K562 (cell line): ENCODE results near the gene NFAM1. TPM values are rescaled to one million over a fixed set of nuclear protein-coding genes. Genes with fewer than 3 reads are reported as not detected.

Experiments
- HCFC1 ChIP-seq: IDR thresholded peaks from 2 replicates; pipeline ENCODE4 v1.6.1; 2012; ENCODE audit warnings: low read depth, low read length, improper control_type of control experiment
- JUNB ChIP-seq: fragments of 450-650 bp; formaldehyde crosslinking; conservative IDR thresholded peaks from 2 replicates; pipeline ENCODE4 v1.4.0; 2020; ENCODE audit warnings: mild to moderate bottlenecking
- KLF6 ChIP-seq: fragments of 250-450 bp; sonication (Bioruptor Pico); IDR thresholded peaks from 2 replicates; pipeline ENCODE4 v1.4.0; 2020; ENCODE audit warnings: mild to moderate bottlenecking, moderate library complexity, borderline replicate concordance
- NCOA2 ChIP-seq, 2 experiments: fragments of 450-650 bp; IDR thresholded peaks; 2 replicates each; pipeline ENCODE4 v1.6.1; 2018; ENCODE audit warnings: mild to moderate bottlenecking in 2 of 2, moderate library complexity in 1 of 2; ENCODE audit not compliant: partially characterized antibody in 2 of 2
- NFE2L1 ChIP-seq: fragments of 450-650 bp; IDR thresholded peaks from 2 replicates; pipeline ENCODE4 v1.6.1; 2016; ENCODE audit warnings: missing genetic modification characterization, low read depth, mild to moderate bottlenecking, missing compliant biosample characterization, moderate library complexity, borderline replicate concordance
- NFIC ChIP-seq: fragments of 450-650 bp; IDR thresholded peaks from 2 replicates; pipeline ENCODE4 v1.6.1; 2017; ENCODE audit warnings: mild to moderate bottlenecking, inconsistent platforms
- POLR2G ChIP-seq: fragments of 200-400 bp; formaldehyde crosslinking; IDR thresholded peaks from 2 replicates; pipeline ENCODE4 v1.6.1; 2017; ENCODE audit warnings: low read depth, mild to moderate bottlenecking, antibody characterized with exemption, low read length, moderate library complexity
- SP2 ChIP-seq: IDR thresholded peaks from 2 replicates; pipeline ENCODE4 v1.6.1; 2011; ENCODE audit warnings: mild to moderate bottlenecking, low read depth, low read length, moderate library complexity; ENCODE audit not compliant: poor library complexity, severe bottlenecking; ENCODE audit errors: extremely low read depth
- TEAD4 ChIP-seq, 2 experiments: sonication (generic) in 1 of 2; formaldehyde crosslinking in 1 of 2; IDR thresholded peaks; 2 replicates each; pipeline versions ENCODE4 v1.6.1 to v1.8.0; 2012 to 2022; ENCODE audit warnings: borderline replicate concordance in 1 of 2, inconsistent platforms in 1 of 2, low read length in 1 of 2, mild to moderate bottlenecking in 1 of 2, missing genetic modification reagents in 1 of 2
- ZNF766 ChIP-seq: fragments of 200-800 bp; sonication (Bioruptor generic); conservative IDR thresholded peaks from 2 replicates; pipeline ENCODE4 v1.6.1; 2016; ENCODE audit warnings: missing genetic modification characterization, missing compliant biosample characterization
- polyA plus RNA-seq, 8 experiments: library from polyadenylated mRNA; depleted of rRNA in 4 of 8; stranded (reverse) in 5 of 8; unstranded in 3 of 8; fragments of >200 nt; fragmentation: Nextera tagmentation in 2 of 8; fragmentation: Illumina TruSeq in 1 of 8; extraction: Ambion mirVana in 2 of 8; extraction: Trizol in 1 of 8; gene quantifications; 2 replicates each; pipeline versions ENCODE4 v1.2.1 to v1.2.3, GENCODE V29; 2011 to 2014; ENCODE audit warnings: inconsistent platforms in 1 of 8, missing spikeins in 1 of 8
- total RNA-seq, 7 experiments: library from RNA; depleted of rRNA in 6 of 7; stranded (reverse); fragments of >200 nt in 6 of 7; fragmentation: Illumina TruSeq in 2 of 7; extraction: Trizol in 2 of 7; gene quantifications; 2 replicates each; pipeline versions ENCODE4 v1.2.1 to v1.2.3, GENCODE V29; 2011 to 2021; ENCODE audit warnings: low replicate concordance in 1 of 7
- TF ChIP-seq, protein P1 (sequence below): IDR thresholded peaks from 3 replicates; pipeline ENCODE4 v1.6.1; 2011; ENCODE audit warnings: borderline replicate concordance, mild to moderate bottlenecking; ENCODE audit not compliant: insufficient read length, insufficient read depth
- TF ChIP-seq, protein P2 (sequence below): sonication (generic); formaldehyde crosslinking; IDR thresholded peaks from 2 replicates; pipeline ENCODE4 v1.8.1; 2023; ENCODE audit warnings: mild to moderate bottlenecking, missing genetic modification reagents
- TF ChIP-seq, protein P3 (sequence below): fragments of 450-650 bp; IDR thresholded peaks from 2 replicates; pipeline ENCODE4 v1.7.1; 2018; ENCODE audit warnings: mild to moderate bottlenecking, low read depth; ENCODE audit not compliant: partially characterized antibody
- TF ChIP-seq, protein P4 (sequence below): sonication (generic); formaldehyde crosslinking; IDR thresholded peaks from 2 replicates; pipeline ENCODE4 v1.9.0; 2022; ENCODE audit warnings: mild to moderate bottlenecking, missing genetic modification reagents
- TF ChIP-seq, protein P5 (sequence below): fragments of 450-650 bp; IDR thresholded peaks from 2 replicates; pipeline ENCODE4 v1.6.1; 2016; ENCODE audit warnings: borderline replicate concordance
- TF ChIP-seq, protein P6 (sequence below): fragments of 450-650 bp; formaldehyde crosslinking; IDR thresholded peaks from 2 replicates; pipeline ENCODE4 v1.4.0; 2022; ENCODE audit warnings: missing genetic modification characterization

The NFAM1 gene
- total and polyA plus RNA-seq, 9 of the 15 experiments (the other 6 are each of a cell fraction or from before 2014, with no cell fraction given), result 0.01 to 0.18 (median 0.03) TPM; not detected in 5

DNA sequence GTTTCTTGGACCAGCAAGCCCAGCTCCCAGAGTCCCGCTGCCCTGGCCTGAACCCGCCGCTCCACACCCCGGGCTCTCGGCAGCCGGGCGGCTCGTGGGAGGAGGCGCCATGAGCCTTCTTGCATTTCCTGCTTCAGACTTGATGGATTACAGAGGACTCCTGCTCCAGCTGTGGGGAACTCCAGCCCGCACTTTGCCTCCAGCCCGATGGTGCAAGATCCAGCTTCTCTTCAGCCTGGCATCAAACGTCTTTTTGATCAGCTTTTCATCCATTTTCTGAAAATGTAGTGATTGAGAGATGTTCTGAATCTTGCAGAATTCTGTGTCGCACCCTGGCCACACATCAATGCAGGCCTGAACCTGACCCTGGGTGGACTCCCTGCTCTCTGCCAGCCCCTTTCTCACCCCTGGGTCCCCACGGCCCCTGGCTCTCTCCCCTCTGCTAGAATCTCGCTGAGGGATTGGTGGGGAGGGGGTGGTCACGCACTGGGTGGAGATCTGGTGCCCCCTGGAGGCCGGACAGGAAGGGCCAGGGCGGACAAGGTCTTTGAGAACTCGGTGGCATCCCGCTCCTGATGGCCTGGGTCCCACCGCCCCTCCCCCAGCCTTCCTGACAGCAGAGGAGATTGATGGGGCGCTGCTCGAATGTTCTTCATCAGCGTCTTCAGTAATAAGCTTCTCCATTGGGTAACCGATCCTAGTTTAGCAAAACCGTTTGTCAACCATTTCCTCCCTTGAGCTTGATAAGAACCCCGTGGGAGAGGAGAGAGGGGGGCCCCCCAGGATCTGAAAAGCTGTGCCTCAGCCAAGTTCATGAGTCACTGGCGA, 12.1 kb upstream of the NFAM1 start (continued):
- TF ChIP-seq, protein P1, sequence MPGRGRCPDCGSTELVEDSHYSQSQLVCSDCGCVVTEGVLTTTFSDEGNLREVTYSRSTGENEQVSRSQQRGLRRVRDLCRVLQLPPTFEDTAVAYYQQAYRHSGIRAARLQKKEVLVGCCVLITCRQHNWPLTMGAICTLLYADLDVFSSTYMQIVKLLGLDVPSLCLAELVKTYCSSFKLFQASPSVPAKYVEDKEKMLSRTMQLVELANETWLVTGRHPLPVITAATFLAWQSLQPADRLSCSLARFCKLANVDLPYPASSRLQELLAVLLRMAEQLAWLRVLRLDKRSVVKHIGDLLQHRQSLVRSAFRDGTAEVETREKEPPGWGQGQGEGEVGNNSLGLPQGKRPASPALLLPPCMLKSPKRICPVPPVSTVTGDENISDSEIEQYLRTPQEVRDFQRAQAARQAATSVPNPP, result no peak
- TF ChIP-seq, protein P2, sequence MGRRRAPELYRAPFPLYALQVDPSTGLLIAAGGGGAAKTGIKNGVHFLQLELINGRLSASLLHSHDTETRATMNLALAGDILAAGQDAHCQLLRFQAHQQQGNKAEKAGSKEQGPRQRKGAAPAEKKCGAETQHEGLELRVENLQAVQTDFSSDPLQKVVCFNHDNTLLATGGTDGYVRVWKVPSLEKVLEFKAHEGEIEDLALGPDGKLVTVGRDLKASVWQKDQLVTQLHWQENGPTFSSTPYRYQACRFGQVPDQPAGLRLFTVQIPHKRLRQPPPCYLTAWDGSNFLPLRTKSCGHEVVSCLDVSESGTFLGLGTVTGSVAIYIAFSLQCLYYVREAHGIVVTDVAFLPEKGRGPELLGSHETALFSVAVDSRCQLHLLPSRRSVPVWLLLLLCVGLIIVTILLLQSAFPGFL (CRISPR knock-in tag), result no peak
- peak in 1 of 2 experiments; percentile 28 for TF ChIP-seq NCOA2 (IDR thresholded peaks at IDR 0.05; ENCODE audit: partially characterized antibody in 2 of 2)
- TF ChIP-seq SP2, result no peak
- no peak; the same call in none of the 2 replicates for TF ChIP-seq ZNF766 (CRISPR knock-in tag)
- no peak for TF ChIP-seq HCFC1
- TF ChIP-seq, protein P3, sequence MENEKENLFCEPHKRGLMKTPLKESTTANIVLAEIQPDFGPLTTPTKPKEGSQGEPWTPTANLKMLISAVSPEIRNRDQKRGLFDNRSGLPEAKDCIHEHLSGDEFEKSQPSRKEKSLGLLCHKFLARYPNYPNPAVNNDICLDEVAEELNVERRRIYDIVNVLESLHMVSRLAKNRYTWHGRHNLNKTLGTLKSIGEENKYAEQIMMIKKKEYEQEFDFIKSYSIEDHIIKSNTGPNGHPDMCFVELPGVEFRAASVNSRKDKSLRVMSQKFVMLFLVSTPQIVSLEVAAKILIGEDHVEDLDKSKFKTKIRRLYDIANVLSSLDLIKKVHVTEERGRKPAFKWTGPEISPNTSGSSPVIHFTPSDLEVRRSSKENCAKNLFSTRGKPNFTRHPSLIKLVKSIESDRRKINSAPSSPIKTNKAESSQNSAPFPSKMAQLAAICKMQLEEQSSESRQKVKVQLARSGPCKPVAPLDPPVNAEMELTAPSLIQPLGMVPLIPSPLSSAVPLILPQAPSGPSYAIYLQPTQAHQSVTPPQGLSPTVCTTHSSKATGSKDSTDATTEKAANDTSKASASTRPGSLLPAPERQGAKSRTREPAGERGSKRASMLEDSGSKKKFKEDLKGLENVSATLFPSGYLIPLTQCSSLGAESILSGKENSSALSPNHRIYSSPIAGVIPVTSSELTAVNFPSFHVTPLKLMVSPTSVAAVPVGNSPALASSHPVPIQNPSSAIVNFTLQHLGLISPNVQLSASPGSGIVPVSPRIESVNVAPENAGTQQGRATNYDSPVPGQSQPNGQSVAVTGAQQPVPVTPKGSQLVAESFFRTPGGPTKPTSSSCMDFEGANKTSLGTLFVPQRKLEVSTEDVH, result no peak
- TF ChIP-seq, protein P4, sequence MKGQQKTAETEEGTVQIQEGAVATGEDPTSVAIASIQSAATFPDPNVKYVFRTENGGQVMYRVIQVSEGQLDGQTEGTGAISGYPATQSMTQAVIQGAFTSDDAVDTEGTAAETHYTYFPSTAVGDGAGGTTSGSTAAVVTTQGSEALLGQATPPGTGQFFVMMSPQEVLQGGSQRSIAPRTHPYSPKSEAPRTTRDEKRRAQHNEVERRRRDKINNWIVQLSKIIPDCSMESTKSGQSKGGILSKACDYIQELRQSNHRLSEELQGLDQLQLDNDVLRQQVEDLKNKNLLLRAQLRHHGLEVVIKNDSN, result no peak
- TF ChIP-seq, protein P5, sequence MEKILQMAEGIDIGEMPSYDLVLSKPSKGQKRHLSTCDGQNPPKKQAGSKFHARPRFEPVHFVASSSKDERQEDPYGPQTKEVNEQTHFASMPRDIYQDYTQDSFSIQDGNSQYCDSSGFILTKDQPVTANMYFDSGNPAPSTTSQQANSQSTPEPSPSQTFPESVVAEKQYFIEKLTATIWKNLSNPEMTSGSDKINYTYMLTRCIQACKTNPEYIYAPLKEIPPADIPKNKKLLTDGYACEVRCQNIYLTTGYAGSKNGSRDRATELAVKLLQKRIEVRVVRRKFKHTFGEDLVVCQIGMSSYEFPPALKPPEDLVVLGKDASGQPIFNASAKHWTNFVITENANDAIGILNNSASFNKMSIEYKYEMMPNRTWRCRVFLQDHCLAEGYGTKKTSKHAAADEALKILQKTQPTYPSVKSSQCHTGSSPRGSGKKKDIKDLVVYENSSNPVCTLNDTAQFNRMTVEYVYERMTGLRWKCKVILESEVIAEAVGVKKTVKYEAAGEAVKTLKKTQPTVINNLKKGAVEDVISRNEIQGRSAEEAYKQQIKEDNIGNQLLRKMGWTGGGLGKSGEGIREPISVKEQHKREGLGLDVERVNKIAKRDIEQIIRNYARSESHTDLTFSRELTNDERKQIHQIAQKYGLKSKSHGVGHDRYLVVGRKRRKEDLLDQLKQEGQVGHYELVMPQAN, result no peak
- TF ChIP-seq, protein P6, sequence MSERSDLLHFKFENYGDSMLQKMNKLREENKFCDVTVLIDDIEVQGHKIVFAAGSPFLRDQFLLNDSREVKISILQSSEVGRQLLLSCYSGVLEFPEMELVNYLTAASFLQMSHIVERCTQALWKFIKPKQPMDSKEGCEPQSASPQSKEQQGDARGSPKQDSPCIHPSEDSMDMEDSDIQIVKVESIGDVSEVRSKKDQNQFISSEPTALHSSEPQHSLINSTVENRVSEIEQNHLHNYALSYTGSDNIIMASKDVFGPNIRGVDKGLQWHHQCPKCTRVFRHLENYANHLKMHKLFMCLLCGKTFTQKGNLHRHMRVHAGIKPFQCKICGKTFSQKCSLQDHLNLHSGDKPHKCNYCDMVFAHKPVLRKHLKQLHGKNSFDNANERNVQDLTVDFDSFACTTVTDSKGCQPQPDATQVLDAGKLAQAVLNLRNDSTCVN (CRISPR knock-in tag), result no peak
- peak; percentile 83 for TF ChIP-seq NFIC
- TF ChIP-seq JUNB, result no peak
- TF ChIP-seq KLF6, result no peak
- TF ChIP-seq NFE2L1 (tag), result no peak
- TF ChIP-seq TEAD4 (IDR thresholded peaks at IDR 0.05; ENCODE audit: low read length), result no peak
- no peak for TF ChIP-seq TEAD4 (CRISPR knock-in tag; IDR thresholded peaks at IDR 0.05; ENCODE audit: borderline replicate concordance)
- peak; percentile 82 for TF ChIP-seq POLR2G
